Duodenal mucosa (tissue), 2 donors: ENCODE results near the gene RER1.

Experiments used
- H3K27ac ChIP-seq: one replicate; pipeline ENCODE4 v1.7.0; 2013; ENCODE audit warnings: low read depth, low read length
- H3K27me3 ChIP-seq, 2 donors: one replicate each; pipeline ENCODE4 v1.7.0; 2013; ENCODE audit warnings: low read length in 2 of 2, control low read depth in 1 of 2; ENCODE audit not compliant: insufficient read depth in 2 of 2, control insufficient read depth in 1 of 2
- H3K36me3 ChIP-seq, 2 donors: one replicate each; pipeline ENCODE4 v1.7.0; 2013; ENCODE audit warnings: low read length in 2 of 2, control low read depth in 1 of 2; ENCODE audit not compliant: insufficient read depth in 2 of 2, control insufficient read depth in 1 of 2
- H3K4me1 ChIP-seq, 2 donors: one replicate each; pipeline ENCODE4 v1.7.0; 2013; ENCODE audit warnings: low read length in 2 of 2, control low read depth in 1 of 2; ENCODE audit not compliant: insufficient read depth in 2 of 2, control insufficient read depth in 1 of 2
- H3K4me3 ChIP-seq, 2 donors: one replicate each; pipeline ENCODE4 v1.7.0; 2013; ENCODE audit warnings: low read length in 2 of 2, low read depth in 1 of 2
- H3K9ac ChIP-seq, 2 donors: one replicate each; pipeline ENCODE4 v1.7.0; 2013; ENCODE audit warnings: low read length in 2 of 2, low read depth in 1 of 2
- H3K9me3 ChIP-seq, 2 donors: one replicate each; pipeline ENCODE4 v1.7.0; 2013; ENCODE audit warnings: low read length in 2 of 2, control low read depth in 1 of 2; ENCODE audit not compliant: control insufficient read depth in 1 of 2

Gene RER1

GRCh38 chr1:2452201-2452931, 60.7 kb downstream of the RER1 start:
- H3K27ac ChIP-seq, result no peak overlapping the region
- no peaks in the 10 kb centered on the region for H3K36me3 ChIP-seq
- no peaks in the 10 kb centered on the region for H3K4me1 ChIP-seq
- H3K9me3 ChIP-seq, result no peaks in the 10 kb centered on the region
- H3K9ac ChIP-seq, result no peak overlapping the region
- H3K27me3 ChIP-seq, result peaks cover 0 to 10% of the 10 kb centered on the region in 2 donors
- no peak overlapping the region for H3K4me3 ChIP-seq

GRCh38 chr1:2452932-2453315, 61.3 kb downstream of the RER1 start:
- no peak overlapping the region for H3K4me3 ChIP-seq
- H3K4me1 ChIP-seq, result no peaks in the 10 kb centered on the region
- H3K27me3 ChIP-seq, result peaks cover 0 to 8% of the 10 kb centered on the region in 2 donors
- H3K9ac ChIP-seq, result no peak overlapping the region
- H3K27ac ChIP-seq, result no peak overlapping the region
- no peaks in the 10 kb centered on the region for H3K36me3 ChIP-seq
- H3K9me3 ChIP-seq, result no peaks in the 10 kb centered on the region

GRCh38 chr1:2454227-2454626, 62.6 kb downstream of the RER1 start:
- no peak overlapping the region for H3K9ac ChIP-seq
- no peaks in the 10 kb centered on the region for H3K4me1 ChIP-seq
- H3K27ac ChIP-seq, result no peak overlapping the region
- no peaks in the 10 kb centered on the region for H3K9me3 ChIP-seq
- H3K4me3 ChIP-seq, result no peak overlapping the region
- peaks cover 0 to 8% of the 10 kb centered on the region in 2 donors for H3K27me3 ChIP-seq
- no peaks in the 10 kb centered on the region for H3K36me3 ChIP-seq
